Lower leg skin (tissue), 4 donors: Measurements from ENCODE around the gene FAS. TPM values are rescaled to one million over a fixed set of nuclear protein-coding genes. Genes with fewer than 3 reads are reported as not detected.

ENCODE experiments used
- DNase-seq, 2 donors: peaks; one replicate each; pipeline ENCODE4 v3.0.0-alpha.2; 2019; ENCODE audit warnings: low spot score in 2 of 2
- H3K4me3 ChIP-seq: fragments of 200-600 bp; sonication (generic); 2 replicates; pipeline ENCODE4 v1.5.1; 2017; ENCODE audit warnings: mild to moderate bottlenecking, low read depth; ENCODE audit not compliant: poor library complexity, severe bottlenecking
- CTCF ChIP-seq, 3 donors: fragments of 450-650 bp; IDR thresholded peaks; one replicate each; pipeline ENCODE4 v1.5.1; 2016; ENCODE audit warnings: antibody characterized with exemption in 3 of 3, mild to moderate bottlenecking in 3 of 3, moderate library complexity in 2 of 3
- POLR2A ChIP-seq, 2 donors: fragments of 450-650 bp; IDR thresholded peaks; one replicate each; pipeline ENCODE4 v1.6.1; 2016 to 2017; ENCODE audit warnings: antibody characterized with exemption in 2 of 2, mild to moderate bottlenecking in 1 of 2, moderate library complexity in 1 of 2
- WGBS, 2 donors: methylation state at CpG; one replicate each; pipeline ENCODE4 v1.1.5; 2018; 5-methylcytosine and 5-hydroxymethylcytosine counted together
- intact Hi-C: fragments of 100-400 bp; cut with DNase I; formaldehyde crosslinking; loops from one replicate; pipeline ENCODE4 v1.15.0; 2023; ENCODE audit warnings: low total_unique reads
- total RNA-seq, 4 donors: library from RNA; depleted of rRNA; stranded (reverse); fragments of >200 nt; gene quantifications; one replicate each; pipeline ENCODE4 v1.1.0, GENCODE V29; 2016

FAS gene
- total RNA-seq, 4 donors from 2014 or later: 11.4 to 19.7 (median 16.3) TPM

DNA sequence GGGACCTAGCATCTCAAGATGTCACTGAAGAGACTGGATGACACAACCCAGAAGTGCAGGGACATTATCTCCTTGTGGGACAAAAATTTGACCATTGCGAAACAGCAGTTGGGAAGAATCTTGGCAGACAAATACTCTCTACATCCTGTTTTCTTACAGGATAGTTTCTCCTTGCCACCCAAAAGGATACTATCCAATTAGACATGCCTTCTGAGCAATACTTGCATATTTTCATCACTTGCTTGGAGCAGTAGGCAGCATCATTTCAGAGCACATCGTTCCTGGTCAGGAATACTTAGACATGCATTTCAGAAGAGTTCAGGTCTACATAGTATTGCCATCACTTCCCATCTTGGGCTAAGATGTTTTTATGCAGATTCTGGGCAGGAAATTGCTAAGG lies 56.8 kb downstream of the FAS start:
- no peak for TF ChIP-seq CTCF (IDR thresholded peaks at IDR 0.05)
- no peak for TF ChIP-seq POLR2A (IDR thresholded peaks at IDR 0.05)
- DNase-seq: no peak
- WGBS, 2 donors: 87 to 93% methylated on average over 2 of the region's 2 CpGs
- intact Hi-C loops: no loop called here
- H3K4me3 ChIP-seq: no peak overlapping the region

DNA sequence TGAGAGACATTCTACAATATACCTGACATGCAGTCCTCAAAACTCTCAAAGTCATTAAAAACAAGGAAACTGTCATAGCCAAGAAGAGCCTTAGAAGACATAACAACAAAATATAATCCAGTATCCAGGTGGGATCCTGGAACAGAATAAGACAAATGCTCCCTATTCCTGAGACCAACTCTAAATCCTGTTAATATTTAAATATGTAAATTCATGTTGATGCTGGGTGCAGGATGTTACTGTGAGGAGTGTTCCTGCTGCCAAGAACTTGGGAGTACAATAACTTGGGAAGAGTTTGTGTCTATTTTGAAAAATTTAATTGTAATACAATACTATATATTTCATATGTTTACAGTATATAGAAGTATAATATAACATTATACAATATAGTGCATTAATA lies 61.0 kb downstream of the FAS start:
- TF ChIP-seq CTCF (IDR thresholded peaks at IDR 0.05) (no peak), POLR2A (IDR thresholded peaks at IDR 0.05) (no peak)
- DNase-seq: no peak
- H3K4me3 ChIP-seq: no peak overlapping the region
- intact Hi-C loops: no loop called here

GRCh38 chr10:89053555-89053954 lies 63.0 kb downstream of the FAS start:
- TF ChIP-seq POLR2A (IDR thresholded peaks at IDR 0.05) (no peak), CTCF (IDR thresholded peaks at IDR 0.05) (no peak)
- no peak for DNase-seq
- intact Hi-C loops: no loop called here
- WGBS, 2 donors: 86 to 90% methylated on average over 5 of the region's 5 CpGs
- no peak overlapping the region for H3K4me3 ChIP-seq

- WGBS, 2 donors: 85% methylated on average over 5 of the region's 5 CpGs
- TF ChIP-seq POLR2A (IDR thresholded peaks at IDR 0.05): no peak
- no peak for TF ChIP-seq CTCF (IDR thresholded peaks at IDR 0.05)
- intact Hi-C loops: no loop called here
- H3K4me3 ChIP-seq: no peak overlapping the region
- no peak for DNase-seq
Observed at GRCh38 chr10:89055159-89055558, 64.6 kb downstream of the FAS start.

DNA sequence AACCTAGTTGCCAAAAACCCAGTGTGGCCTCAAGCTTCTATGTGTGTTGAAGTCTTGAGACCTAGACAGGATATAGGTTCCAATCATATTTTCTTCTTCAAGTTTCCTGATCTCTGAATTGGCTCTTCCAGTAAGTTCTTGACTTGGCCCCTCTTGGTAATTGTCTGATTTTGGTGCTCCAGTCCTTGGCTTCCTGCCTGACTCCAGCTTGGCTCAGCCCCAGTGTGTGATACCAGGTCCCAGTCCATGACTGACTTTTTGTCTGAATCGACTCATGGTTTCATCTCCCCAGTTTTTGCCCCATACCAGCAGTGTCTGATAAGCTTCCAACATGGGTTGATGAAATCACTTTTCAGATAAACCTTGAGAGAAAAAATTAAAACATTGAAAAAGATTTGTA lies 72.3 kb downstream of the FAS start:
- no peak overlapping the region for H3K4me3 ChIP-seq
- intact Hi-C loops: no loop called here
- DNase-seq: no peak
- TF ChIP-seq CTCF (IDR thresholded peaks at IDR 0.05): no peak
- TF ChIP-seq POLR2A (IDR thresholded peaks at IDR 0.05): no peak
- 22 to 26% methylated on average over 1 of the region's 1 CpG for WGBS, 2 donors

- no peak for DNase-seq
- 67 to 72% methylated on average over 2 of the region's 2 CpGs for WGBS, 2 donors
- intact Hi-C loops: no loop called here
- no peak overlapping the region for H3K4me3 ChIP-seq
- TF ChIP-seq POLR2A (IDR thresholded peaks at IDR 0.05) (no peak), CTCF (IDR thresholded peaks at IDR 0.05) (no peak)
Observed at GRCh38 chr10:89063465-89063864, 72.9 kb downstream of the FAS start.
